Upper lobe of right lung (tissue), 1 donor: ENCODE data around the gene USP24. TPM values are rescaled to one million over a fixed set of nuclear protein-coding genes. Genes with fewer than 3 reads are reported as not detected.

Experiments used
- ATAC-seq: fragments of 200-7000 bp; cut with Tn5 transposase; one replicate; pipeline ENCODE4 v1.9.1; 2020; ENCODE audit warnings: mild to moderate bottlenecking, moderate library complexity
- DNase-seq: peaks from one replicate; pipeline ENCODE4 v3.0.0-alpha.2; 2020
- H3K27ac ChIP-seq: fragments of 200-600 bp; one replicate; pipeline ENCODE4 v1.8.0; 2022
- H3K27me3 ChIP-seq: fragments of 200-600 bp; one replicate; pipeline ENCODE4 v1.8.0; 2022; ENCODE audit warnings: mild to moderate bottlenecking
- H3K36me3 ChIP-seq: fragments of 200-600 bp; one replicate; pipeline ENCODE4 v1.8.0; 2022
- H3K4me1 ChIP-seq: fragments of 200-600 bp; one replicate; pipeline ENCODE4 v1.8.0; 2022
- H3K4me3 ChIP-seq: fragments of 200-600 bp; one replicate; pipeline ENCODE4 v1.8.0; 2022; ENCODE audit warnings: mild to moderate bottlenecking
- H3K9me3 ChIP-seq: fragments of 200-600 bp; one replicate; pipeline ENCODE4 v1.8.0; 2022
- CTCF ChIP-seq: fragments of 200-600 bp; IDR thresholded peaks from one replicate; pipeline ENCODE4 v1.8.0; 2022; ENCODE audit warnings: antibody characterized with exemption
- intact Hi-C: fragments of 100-400 bp; cut with DNase I; formaldehyde crosslinking; loops from one replicate; pipeline ENCODE4 v1.11.0; 2022
- total RNA-seq: library from RNA; stranded (reverse); fragmentation: NEBNext Ultra II Directional; extraction: Animal tissue kit (Norgen Biotek cat#: 25700); gene quantifications from one replicate; pipeline ENCODE4 v1.2.1, GENCODE V29; 2021
- donor health status: DM: no; HTN: yes; CAD: no; lungs with severe emphysema.

USP24 gene
- total RNA-seq, 1 donor from 2014 or later = 39.5 TPM

- Histone ChIP-seq H3K4me3 (no peak overlapping the region), H3K36me3 (no peaks in the 10 kb centered on the region), H3K27me3 (no peaks in the 10 kb centered on the region), H3K27ac (no peak overlapping the region), H3K9me3 (no peaks in the 10 kb centered on the region), H3K4me1 (no peaks in the 10 kb centered on the region)
- no peak for ATAC-seq
- DNase-seq = no peak
- intact Hi-C loops = no loop called here
- no peak for TF ChIP-seq CTCF
Observed at GRCh38 chr1:55056632-55056992, 158.6 kb downstream of the USP24 start.

GRCh38 chr1:55055951-55056631 lies 159.1 kb downstream of the USP24 start:
- intact Hi-C loops = no loop called here
- Histone ChIP-seq H3K36me3 (no peaks in the 10 kb centered on the region), H3K27ac (no peak overlapping the region), H3K4me3 (no peak overlapping the region), H3K4me1 (no peaks in the 10 kb centered on the region), H3K27me3 (no peaks in the 10 kb centered on the region), H3K9me3 (no peaks in the 10 kb centered on the region)
- TF ChIP-seq CTCF = no peak
- DNase-seq = no peak
- ATAC-seq = no peak

GRCh38 chr1:55055084-55055882 lies 159.9 kb downstream of the USP24 start:
- Histone ChIP-seq H3K9me3 (no peaks in the 10 kb centered on the region), H3K4me1 (no peaks in the 10 kb centered on the region), H3K36me3 (no peaks in the 10 kb centered on the region), H3K27ac (no peak overlapping the region), H3K4me3 (no peak overlapping the region), H3K27me3 (no peaks in the 10 kb centered on the region)
- no peak for TF ChIP-seq CTCF
- DNase-seq (no peak), ATAC-seq (no peak)
- intact Hi-C loops = no loop called here

GRCh38 chr1:55054396-55054795 lies 160.8 kb downstream of the USP24 start:
- Histone ChIP-seq H3K36me3 (no peaks in the 10 kb centered on the region), H3K9me3 (no peaks in the 10 kb centered on the region), H3K27ac (no peak overlapping the region), H3K4me1 (no peaks in the 10 kb centered on the region), H3K27me3 (no peaks in the 10 kb centered on the region), H3K4me3 (no peak overlapping the region)
- DNase-seq (no peak), ATAC-seq (no peak)
- no peak for TF ChIP-seq CTCF
- intact Hi-C loops = no loop called here

GRCh38 chr1:55053265-55053954 lies 161.8 kb downstream of the USP24 start:
- peak; percentile 84 for ATAC-seq
- H3K4me3 ChIP-seq = no peak overlapping the region

More at GRCh38 chr1:55053265-55053954, 161.8 kb downstream of the USP24 start:
- Histone ChIP-seq H3K4me1 (no peaks in the 10 kb centered on the region), H3K36me3 (no peaks in the 10 kb centered on the region), H3K27me3 (no peaks in the 10 kb centered on the region), H3K9me3 (no peaks in the 10 kb centered on the region), H3K27ac (no peak overlapping the region)
- intact Hi-C loops = no loop called here
- peak; percentile 66 for DNase-seq
- no peak for TF ChIP-seq CTCF
